Esophagus muscularis mucosa (tissue), 4 donors: Measurements from ENCODE around the gene ZNF423. TPM values are rescaled to one million over a fixed set of nuclear protein-coding genes. Genes with fewer than 3 reads are reported as not detected.

Experiments
- DNase-seq: peaks from one replicate; pipeline ENCODE4 v3.0.0-alpha.2; 2017; ENCODE audit errors: extremely low spot score
- H3K27ac ChIP-seq, 4 donors: fragments of 200-600 bp; sonication (generic); replicated peaks in 1 of 4; 1 replicate in 3 of 4; 2 replicates in 1 of 4; pipeline ENCODE4 v1.5.1; 2016 to 2019; ENCODE audit warnings: mild to moderate bottlenecking in 1 of 4
- H3K27me3 ChIP-seq, 4 donors: fragments of 200-600 bp; sonication (generic); one replicate each; pipeline versions ENCODE4 v1.5.1 to v1.6.0; 2016 to 2019
- H3K36me3 ChIP-seq, 4 donors: fragments of 200-600 bp; sonication (generic); one replicate each; pipeline ENCODE4 v1.5.1; 2016 to 2019
- H3K4me1 ChIP-seq, 4 donors: fragments of 200-600 bp; sonication (generic); one replicate each; pipeline ENCODE4 v1.5.1; 2016 to 2019
- H3K4me3 ChIP-seq, 4 donors: fragments of 200-600 bp; sonication (generic); 1 replicate in 2 of 4; 2 replicates in 2 of 4; pipeline ENCODE4 v1.5.1; 2016 to 2019; ENCODE audit warnings: mild to moderate bottlenecking in 4 of 4, moderate library complexity in 1 of 4
- H3K9me3 ChIP-seq, 4 donors: fragments of 200-600 bp; sonication (generic); 1 replicate in 3 of 4; 2 replicates in 1 of 4; pipeline ENCODE4 v1.5.1; 2016 to 2019
- CTCF ChIP-seq, 3 experiments: fragments of 200-600 bp in 2 of 3; fragments of 450-650 bp in 1 of 3; sonication (generic) in 2 of 3; IDR thresholded peaks; one replicate each; pipeline ENCODE4 v1.5.1; 2017 to 2019; ENCODE audit warnings: antibody characterized with exemption in 3 of 3, mild to moderate bottlenecking in 2 of 3, moderate library complexity in 1 of 3
- EP300 ChIP-seq: sonication (generic); formaldehyde crosslinking; IDR thresholded peaks from one replicate; pipeline ENCODE4 v1.6.1; 2017; ENCODE audit warnings: antibody characterized with exemption
- POLR2A ChIP-seq: fragments of 450-650 bp; IDR thresholded peaks from one replicate; pipeline ENCODE4 v1.6.1; 2017; ENCODE audit warnings: antibody characterized with exemption, moderate library complexity, mild to moderate bottlenecking, low read depth
- POLR2AphosphoS5 ChIP-seq, 2 donors: sonication (generic); formaldehyde crosslinking; IDR thresholded peaks; one replicate each; pipeline ENCODE4 v1.6.1; 2017; ENCODE audit warnings: antibody characterized with exemption in 2 of 2
- WGBS: methylation state at CpG from one replicate; pipeline ENCODE4 v1.1.5; 2018; 5-methylcytosine and 5-hydroxymethylcytosine counted together
- intact Hi-C: fragments of 100-400 bp; cut with DNase I; formaldehyde crosslinking; loops from one replicate; pipeline ENCODE4 v1.15.1; 2023
- total RNA-seq, 4 donors: library from RNA; depleted of rRNA; stranded (reverse); fragments of >200 nt; gene quantifications; one replicate each; pipeline versions ENCODE4 v1.1.0 to v1.2.1, GENCODE V29; 2016

Gene ZNF423
- total RNA-seq, 4 donors from 2014 or later = 8.7 to 22.5 (median 10.3) TPM

GRCh38 chr16:49632086-49632794 lies 223.7 kb downstream of the ZNF423 start:
- Histone ChIP-seq H3K4me3 (no peak overlapping the region), H3K4me1 (peaks cover 7 to 17% (median 15%) of the 10 kb centered on the region in 4 donors), H3K27me3 (no peaks in the 10 kb centered on the region), H3K27ac (no peak overlapping the region), H3K9me3 (no peaks in the 10 kb centered on the region), H3K36me3 (peaks cover 0 to 26% (median 25%) of the 10 kb centered on the region in 4 donors)
- intact Hi-C loops = no loop called here
- no peak for DNase-seq
- WGBS = 100% methylated on average over 1 of the region's 9 CpGs
- TF ChIP-seq POLR2AphosphoS5 (IDR thresholded peaks at IDR 0.05) = no peak
- TF ChIP-seq POLR2A = no peak
- no peak for TF ChIP-seq CTCF (IDR thresholded peaks at IDR 0.05)
- no peak for TF ChIP-seq EP300

- H3K4me3 ChIP-seq = no peak overlapping the region
- no peak overlapping the region for H3K27ac ChIP-seq
- no peak for DNase-seq
- intact Hi-C loops = no loop called here
- 48% methylated on average over 5 of the region's 5 CpGs for WGBS
- H3K36me3 ChIP-seq = peaks cover 0 to 18% (median 17%) of the 10 kb centered on the region in 4 donors
- peaks cover 7 to 17% (median 15%) of the 10 kb centered on the region in 4 donors for H3K4me1 ChIP-seq
- no peaks in the 10 kb centered on the region for H3K27me3 ChIP-seq
- TF ChIP-seq EP300 (no peak), POLR2AphosphoS5 (IDR thresholded peaks at IDR 0.05) (no peak), CTCF (IDR thresholded peaks at IDR 0.05) (no peak), POLR2A (no peak)
- no peaks in the 10 kb centered on the region for H3K9me3 ChIP-seq
Observed at GRCh38 chr16:49631187-49632041, 224.5 kb downstream of the ZNF423 start.

GRCh38 chr16:49630783-49631182 lies 225.1 kb downstream of the ZNF423 start:
- H3K4me3 ChIP-seq = no peak overlapping the region
- TF ChIP-seq POLR2AphosphoS5 (IDR thresholded peaks at IDR 0.05) (no peak), CTCF (IDR thresholded peaks at IDR 0.05) (no peak), POLR2A (no peak), EP300 (no peak)
- peaks cover 7 to 23% (median 20%) of the 10 kb centered on the region in 4 donors for H3K4me1 ChIP-seq
- H3K9me3 ChIP-seq = no peaks in the 10 kb centered on the region
- intact Hi-C loops = no loop called here
- WGBS = 88% methylated on average over 4 of the region's 4 CpGs
- peaks cover 0 to 13% (median 11%) of the 10 kb centered on the region in 4 donors for H3K36me3 ChIP-seq
- H3K27me3 ChIP-seq = no peaks in the 10 kb centered on the region
- no peak overlapping the region for H3K27ac ChIP-seq
- no peak for DNase-seq

- Histone ChIP-seq H3K9me3 (no peaks in the 10 kb centered on the region), H3K36me3 (peaks cover 0 to 11% (median 4%) of the 10 kb centered on the region in 4 donors), H3K4me3 (no peak overlapping the region), H3K27me3 (no peaks in the 10 kb centered on the region), H3K4me1 (peaks cover 7 to 31% (median 29%) of the 10 kb centered on the region in 4 donors), H3K27ac (no peak overlapping the region)
- WGBS = 96% methylated on average over 7 of the region's 7 CpGs
- TF ChIP-seq CTCF (IDR thresholded peaks at IDR 0.05) (no peak), POLR2AphosphoS5 (IDR thresholded peaks at IDR 0.05) (no peak), EP300 (no peak), POLR2A (no peak)
- intact Hi-C loops = no loop called here
- no peak for DNase-seq
Observed at GRCh38 chr16:49629851-49630250, 226.1 kb downstream of the ZNF423 start.
